Activated T-helper 9 cell treated with anti-CD3 and anti-CD28 coated beads, Interleukin-2, amount 50 U/mL, for 16 hours (primary cell): ENCODE measurements around the gene KIF13A.
"Not testable (repeated sequence)": the region's sequence is repeated elsewhere in the genome, so short reads cannot be mapped to it uniquely, and the experiment has no call there.

ENCODE experiments used
- DNase-seq: peaks from one replicate; pipeline ENCODE4 v3.0.0-alpha.2; 2020; ENCODE audit warnings: low read depth

KIF13A gene

DNA sequence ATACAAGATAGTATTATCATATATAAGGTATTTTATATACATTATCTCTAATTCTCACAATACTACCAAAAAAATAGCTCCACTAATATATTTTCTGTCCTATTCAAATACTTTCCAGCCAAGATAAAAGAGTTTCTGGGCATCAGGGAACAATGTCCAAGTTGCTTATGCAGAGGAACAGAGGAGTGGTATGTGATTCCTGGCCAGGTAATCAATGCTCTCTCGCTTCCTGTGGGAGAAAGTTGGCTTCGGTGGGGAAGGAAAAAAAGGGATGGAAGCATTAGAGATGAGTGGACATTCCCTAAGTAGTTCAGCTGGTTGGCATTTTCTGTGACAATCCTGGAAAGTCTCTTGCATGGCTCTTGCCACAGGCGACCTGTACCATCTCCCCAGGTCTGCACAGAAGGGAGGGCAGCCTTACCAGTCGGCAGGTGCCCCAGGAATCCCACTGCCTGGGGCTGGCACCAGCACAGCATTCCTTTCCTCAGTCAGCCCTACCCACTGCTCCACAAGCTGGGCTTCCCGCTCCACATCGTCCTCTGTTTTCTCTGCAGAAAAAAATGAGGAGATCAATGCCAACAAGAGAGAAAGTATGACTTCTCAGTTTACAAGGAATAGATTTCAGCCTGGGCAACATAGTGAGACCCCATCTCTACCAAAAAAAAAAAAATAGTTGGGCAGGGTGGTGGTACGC, 202.2 kb downstream of the KIF13A start:
- DNase-seq, result no peak

GRCh38 chr6:17780061-17780460, 207.4 kb downstream of the KIF13A start:
- DNase-seq, result no peak

DNA sequence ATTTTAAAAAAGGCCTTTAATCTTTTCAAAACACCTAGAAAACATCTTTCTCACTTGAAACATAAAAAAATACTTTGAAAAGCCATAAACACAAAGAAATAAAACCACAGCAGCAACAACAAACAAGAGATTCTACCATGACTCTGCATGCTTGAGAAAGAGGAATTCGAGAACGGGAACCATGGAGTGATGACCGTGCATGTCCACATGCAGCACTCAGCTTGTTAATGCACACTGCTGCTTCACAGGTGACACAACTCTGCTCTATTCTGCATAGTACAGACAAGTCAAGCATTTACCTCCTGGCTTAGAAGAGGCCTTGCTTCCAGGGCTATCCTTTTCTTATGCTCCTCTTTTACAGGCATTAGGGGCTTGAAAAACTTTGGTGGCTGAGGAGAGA, 215.8 kb downstream of the KIF13A start:
- DNase-seq, result no peak

DNA sequence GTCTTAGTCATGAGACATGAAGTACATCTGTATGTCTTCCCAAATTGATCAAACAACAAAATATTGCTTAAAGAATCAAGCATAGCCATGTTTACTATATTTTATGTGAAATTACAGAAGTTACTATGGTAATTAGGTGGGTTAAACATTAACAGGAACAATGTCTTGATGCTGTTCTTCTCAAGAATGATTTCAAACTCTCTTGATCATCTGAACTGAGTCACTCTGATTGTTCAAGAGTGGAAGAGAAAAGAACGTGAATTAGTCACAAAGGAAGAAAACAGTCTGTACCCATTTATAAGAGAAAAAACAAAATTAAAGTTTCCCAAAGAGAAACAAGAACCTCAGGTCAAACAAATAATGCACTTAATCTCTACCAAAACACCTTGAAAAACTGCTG, 218.6 kb downstream of the KIF13A start:
- no peak for DNase-seq

GRCh38 chr6:17768388-17768787, 219.0 kb downstream of the KIF13A start:
- no peak for DNase-seq

- no peak for DNase-seq
These were observed 224.8 kb downstream of the KIF13A start for GRCh38 chr6:17762651-17763050.

DNA sequence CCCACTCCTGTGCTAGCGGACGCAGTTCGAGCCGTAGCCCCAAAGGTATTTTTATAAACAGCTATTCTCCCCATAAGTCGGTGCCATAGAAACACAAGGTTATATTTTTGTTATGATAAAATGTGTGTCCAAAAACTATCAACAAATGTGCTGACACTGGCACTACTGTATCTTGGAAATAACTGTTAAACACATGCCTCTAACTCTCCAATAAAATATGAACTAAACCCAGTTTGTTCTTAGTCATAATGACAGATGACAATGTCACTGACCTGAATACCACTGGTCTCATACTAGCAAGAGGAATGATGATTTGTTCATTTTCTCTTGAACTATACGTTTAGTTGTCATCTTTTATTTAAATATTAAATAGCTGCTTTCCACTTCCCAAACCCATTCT, 229.3 kb downstream of the KIF13A start:
- no peak for DNase-seq

GRCh38 chr6:17754254-17754653, 233.2 kb downstream of the KIF13A start:
- DNase-seq, result no peak

- DNase-seq, result not testable (repeated sequence)
These were observed 242.1 kb downstream of the KIF13A start for GRCh38 chr6:17745324-17745723.

DNA sequence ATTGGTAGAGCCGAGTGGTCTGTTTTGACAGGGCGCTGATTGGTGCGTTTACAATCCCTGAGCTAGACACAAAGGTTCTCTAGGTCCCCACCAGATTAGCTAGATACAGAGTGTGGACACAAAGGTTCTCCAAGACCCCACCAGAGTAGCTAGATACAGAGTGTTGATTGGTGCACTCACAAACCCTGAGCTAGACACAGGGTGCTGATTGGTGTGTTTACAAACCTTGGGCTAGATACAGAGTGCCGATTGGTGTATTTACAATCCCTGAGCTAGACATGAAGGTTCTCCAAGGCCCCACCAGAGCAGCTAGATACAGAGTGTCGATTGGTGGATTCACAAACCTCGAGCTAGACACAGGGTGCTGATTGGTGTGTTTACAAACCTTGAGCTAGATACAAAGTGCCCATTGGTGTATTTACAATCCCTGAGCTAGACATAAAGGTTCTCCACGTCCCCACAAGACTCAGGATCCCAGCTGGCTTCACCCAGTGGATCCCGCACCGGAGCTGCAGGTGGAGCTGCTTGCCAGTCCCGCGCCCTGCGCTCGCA, 242.6 kb downstream of the KIF13A start:
- DNase-seq, result not testable (repeated sequence)

GRCh38 chr6:17744019-17744756, 243.2 kb downstream of the KIF13A start:
- DNase-seq, result no peak

- DNase-seq, result no peak
These were observed 245.9 kb downstream of the KIF13A start for GRCh38 chr6:17741507-17741906.

DNA sequence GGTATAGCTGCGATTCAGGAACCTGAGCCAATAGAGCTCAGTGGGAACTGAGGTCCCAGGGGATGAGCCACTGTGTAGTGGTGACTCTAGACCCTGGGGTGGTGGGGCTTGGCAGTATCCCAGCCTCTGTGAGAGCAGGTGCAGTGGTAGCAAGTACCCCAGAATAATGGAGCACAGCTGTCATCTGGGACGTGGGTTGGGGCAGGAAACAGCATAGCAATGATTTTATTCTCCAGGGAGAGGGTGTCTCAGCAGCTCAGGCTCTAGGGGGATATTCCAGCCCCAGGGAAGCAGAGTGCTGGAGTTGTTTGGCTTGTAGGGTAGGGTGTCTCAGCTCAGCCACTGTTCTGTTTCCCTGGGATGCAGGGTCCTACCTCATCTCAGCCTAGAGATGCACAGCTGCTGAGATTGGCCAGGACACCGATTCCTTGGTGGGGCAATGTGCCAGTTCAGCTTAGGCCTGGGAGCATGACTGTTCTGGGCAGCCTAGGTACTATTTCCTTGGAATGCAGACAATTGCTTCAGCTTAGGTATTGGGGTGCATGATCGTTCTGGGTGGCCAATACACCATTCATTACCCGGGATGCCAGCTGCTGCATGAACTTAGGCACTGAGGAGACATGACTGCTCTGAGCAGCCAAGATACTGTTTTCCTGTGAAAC, 246.7 kb downstream of the KIF13A start:
- DNase-seq, result no peak

GRCh38 chr6:17737704-17738252, 249.7 kb downstream of the KIF13A start:
- DNase-seq, result no peak

GRCh38 chr6:17735311-17735710, 252.1 kb downstream of the KIF13A start:
- not testable (repeated sequence) for DNase-seq

DNA sequence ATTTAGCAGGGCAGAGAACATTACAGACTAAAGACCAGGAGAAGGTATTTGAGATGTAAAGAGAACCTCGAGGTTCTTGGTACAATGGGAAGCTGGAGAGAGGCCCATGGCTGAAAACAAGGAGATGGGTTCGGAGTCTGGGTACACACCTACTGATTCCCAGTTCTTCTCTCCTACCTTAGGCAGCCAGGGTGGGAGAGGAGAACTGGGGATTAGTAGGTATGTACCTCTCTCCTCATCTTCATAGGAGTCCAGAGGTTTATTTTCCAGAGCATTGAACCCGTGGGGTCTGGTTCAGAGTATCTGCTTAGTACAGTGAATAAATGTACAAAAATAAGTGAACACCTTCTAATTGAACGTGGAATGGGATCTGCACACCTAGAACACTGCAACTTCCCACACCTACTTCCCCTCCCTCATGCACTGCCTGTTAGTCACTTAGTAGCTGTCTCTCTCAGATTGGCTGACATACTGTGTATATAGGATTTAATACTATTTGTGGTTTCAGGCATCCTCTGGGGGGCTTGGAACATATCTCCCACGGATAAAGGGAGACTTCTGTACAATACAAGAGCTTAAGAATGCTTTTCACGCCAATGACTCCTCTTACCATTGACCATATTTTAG, 257.2 kb downstream of the KIF13A start:
- DNase-seq, result no peak

GRCh38 chr6:17729223-17730077, 258.0 kb downstream of the KIF13A start:
- no peak for DNase-seq

DNA sequence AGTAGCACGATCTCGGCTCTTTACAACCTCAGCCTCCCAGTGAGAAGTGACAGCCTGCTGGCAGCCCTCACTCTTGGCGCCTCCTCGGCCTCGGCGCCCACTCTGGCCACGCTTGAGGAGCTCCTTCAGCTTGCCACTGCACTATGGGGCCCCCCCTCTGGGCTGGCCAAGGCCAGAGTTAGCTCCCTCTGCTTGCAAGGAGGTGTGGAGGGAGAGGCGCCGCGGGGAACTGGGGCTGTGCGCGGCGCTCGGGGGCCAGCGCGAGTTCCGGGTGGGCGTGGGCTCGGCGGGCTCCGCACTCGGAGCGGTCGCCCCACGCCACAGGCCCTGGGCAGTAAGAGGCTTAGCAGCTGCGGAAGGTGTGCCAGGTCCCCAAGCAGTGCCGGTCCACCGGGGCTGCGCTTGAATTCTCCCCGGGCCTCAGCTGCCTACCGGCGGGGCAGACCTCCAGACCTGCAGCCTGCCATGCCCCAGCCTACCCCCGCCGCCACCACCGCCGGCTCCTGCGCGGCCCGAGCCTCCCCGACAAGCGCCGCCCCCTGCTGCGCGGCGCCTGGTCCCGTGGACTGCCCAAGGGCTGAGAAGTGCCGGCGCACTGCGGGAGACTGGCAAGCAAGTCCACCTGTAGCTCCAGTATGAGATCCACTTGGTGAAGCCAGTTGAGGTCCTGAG, 258.7 kb downstream of the KIF13A start:
- no peak for DNase-seq

DNA sequence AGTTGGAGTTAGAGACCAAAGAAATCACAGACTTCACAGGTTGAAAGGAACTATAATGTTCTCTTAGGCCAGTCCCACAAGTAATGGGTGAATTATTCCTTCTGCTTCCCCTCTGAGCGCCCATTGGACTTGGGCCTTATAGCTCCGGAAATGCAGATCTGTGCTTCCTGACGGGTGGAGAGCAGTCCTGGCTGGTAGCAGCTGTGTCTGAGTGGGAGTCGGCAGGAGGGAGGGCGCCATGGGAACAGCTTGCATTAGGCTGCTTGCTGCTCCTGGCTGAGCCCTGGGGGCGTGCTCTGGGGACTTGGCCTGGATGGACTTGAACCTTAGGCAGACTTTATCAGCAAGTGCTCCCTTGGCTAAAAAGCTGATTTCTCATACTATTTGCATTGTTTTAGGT, 262.4 kb downstream of the KIF13A start:
- DNase-seq, result no peak

- DNase-seq, result no peak
These were observed 263.1 kb downstream of the KIF13A start for GRCh38 chr6:17724341-17724740.

DNA sequence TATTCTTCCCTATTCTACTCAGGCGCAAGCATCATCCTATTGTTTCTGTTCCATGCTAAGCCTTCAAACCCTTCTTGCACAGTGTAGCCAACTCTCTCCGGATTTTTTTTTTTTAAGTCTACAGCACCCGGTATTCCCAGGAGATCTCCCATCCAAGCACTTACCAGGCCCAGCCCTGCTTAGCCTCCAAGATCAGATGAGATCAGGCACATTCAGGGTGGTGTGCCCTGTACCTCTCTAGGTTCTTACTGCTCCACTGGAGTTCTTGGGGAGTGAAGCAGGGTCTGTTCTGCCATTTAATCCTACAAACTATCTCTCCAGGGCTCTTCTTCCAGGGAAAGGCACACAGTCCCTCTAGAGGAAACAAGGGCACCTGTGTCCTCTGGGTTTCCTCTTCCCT, 265.8 kb downstream of the KIF13A start:
- no peak for DNase-seq
